Measurements from ENCODE around the gene MAZ. TPM values are rescaled to one million over a fixed set of nuclear protein-coding genes. Genes with fewer than 3 reads are reported as not detected.

Gene MAZ
- total and polyA plus RNA-seq, 2 of the 13 experiments (the other 11 are each of a cell fraction or from before 2014, with no cell fraction given) = 203 to 277 TPM

- TF ChIP-seq SKIL (CRISPR knock-in tag; IDR thresholded peaks at IDR 0.05; ENCODE audit: borderline replicate concordance) = no peak
- TF ChIP-seq FOXA1 (IDR thresholded peaks at IDR 0.05) = no peak
- peak; percentile 38; the same call in 1 of the 2 replicates for TF ChIP-seq FOXA1 (CRISPR knock-in tag; IDR thresholded peaks at IDR 0.05)
- 0 out of 2 replicates have a peak, but pooled peaks have one; percentile 38 for TF ChIP-seq MXD4 (CRISPR knock-in tag; IDR thresholded peaks at IDR 0.05)
- peak; percentile 94 for TF ChIP-seq HOXA3 (CRISPR knock-in tag; IDR thresholded peaks at IDR 0.05)
- TF ChIP-seq MED13 (CRISPR knock-in tag; IDR thresholded peaks at IDR 0.05) = no peak
- TF ChIP-seq SOX6 (IDR thresholded peaks at IDR 0.05) = no peak
- TF ChIP-seq SOX6 (CRISPR knock-in tag; IDR thresholded peaks at IDR 0.05) = peak; percentile 50
- TF ChIP-seq ZNF329 (CRISPR knock-in tag; IDR thresholded peaks at IDR 0.05; ENCODE audit: low read depth) = no peak
- peak; percentile 36; the same call in 1 of the 2 replicates for TF ChIP-seq FOXA3 (CRISPR knock-in tag; IDR thresholded peaks at IDR 0.05)
- peak; percentile 86 for TF ChIP-seq ZNF792 (CRISPR knock-in tag; IDR thresholded peaks at IDR 0.05)
- 0 out of 2 replicates have a peak, but pooled peaks have one; percentile 69 for TF ChIP-seq HBP1 (CRISPR knock-in tag; IDR thresholded peaks at IDR 0.05; ENCODE audit: low read depth)
- TF ChIP-seq ZNF260 (CRISPR knock-in tag; IDR thresholded peaks at IDR 0.05; ENCODE audit: borderline replicate concordance, low read depth) = no peak
- no peak for TF ChIP-seq ZFP90 (CRISPR knock-in tag; IDR thresholded peaks at IDR 0.05; ENCODE audit: borderline replicate concordance)
- no peak for TF ChIP-seq PCBP1 (IDR thresholded peaks at IDR 0.05; ENCODE audit: borderline replicate concordance, low read depth, low read length)
- peak; percentile 73 for TF ChIP-seq KAT8 (CRISPR knock-in tag; IDR thresholded peaks at IDR 0.05)
- no peak for TF ChIP-seq ZNF317 (CRISPR knock-in tag; IDR thresholded peaks at IDR 0.05)
- TF ChIP-seq TERF1 (CRISPR knock-in tag; IDR thresholded peaks at IDR 0.05) = no peak
- TF ChIP-seq ZNF577 (CRISPR knock-in tag; IDR thresholded peaks at IDR 0.05; ENCODE audit: borderline replicate concordance, low read depth) = no peak
- TF ChIP-seq ZSCAN25 (CRISPR knock-in tag; IDR thresholded peaks at IDR 0.05) = peak; percentile 72
- no peak for TF ChIP-seq SNRNP70 (IDR thresholded peaks at IDR 0.05; ENCODE audit: low read depth, low read length)
- 0 out of 2 replicates have a peak, but pooled peaks have one; percentile 26 for TF ChIP-seq AHR (CRISPR knock-in tag; IDR thresholded peaks at IDR 0.05)
- TF ChIP-seq BCL6 (CRISPR knock-in tag; IDR thresholded peaks at IDR 0.05) = peak; percentile 40; the same call in 1 of the 2 replicates
- no peak for TF ChIP-seq SALL2 (CRISPR knock-in tag; IDR thresholded peaks at IDR 0.05)
- no peak for TF ChIP-seq SATB2 (CRISPR knock-in tag; IDR thresholded peaks at IDR 0.05)
- no peak for TF ChIP-seq TBP (CRISPR knock-in tag; IDR thresholded peaks at IDR 0.05)
- no peak for TF ChIP-seq ZNF256 (CRISPR knock-in tag; conservative IDR thresholded peaks at IDR 0.05)
- TF ChIP-seq PHF21A (CRISPR knock-in tag; IDR thresholded peaks at IDR 0.05) = no peak; the same call in 1 of the 2 replicates
- peak; percentile 54; the same call in 1 of the 2 replicates for TF ChIP-seq ZNF644 (CRISPR knock-in tag; IDR thresholded peaks at IDR 0.05; ENCODE audit: low read depth)
- TF ChIP-seq RARG (CRISPR knock-in tag; IDR thresholded peaks at IDR 0.05; ENCODE audit: low read depth) = no peak
Measured at GRCh38 chr16:29784901-29785500, 21.3 kb upstream of the MAZ start (continued).

All from HepG2 (cell line).